Ishikawa (cell line): ENCODE results near the gene FGR.

Experiments used
- CEBPB ChIP-seq: IDR thresholded peaks from 2 replicates; pipeline ENCODE4 v1.6.1; 2012
- EP300 ChIP-seq: IDR thresholded peaks from 2 replicates; pipeline ENCODE4 v1.6.1; 2012; ENCODE audit warnings: borderline replicate concordance
- NFIC ChIP-seq: IDR thresholded peaks from 2 replicates; pipeline ENCODE4 v1.6.1; 2012
- TAF1 ChIP-seq: IDR thresholded peaks from 2 replicates; pipeline ENCODE4 v1.6.1; 2012; ENCODE audit warnings: low read depth, mild to moderate bottlenecking
- YY1 ChIP-seq: IDR thresholded peaks from 2 replicates; pipeline ENCODE4 v1.6.1; 2012; ENCODE audit warnings: low read depth
- ZBTB7A ChIP-seq: IDR thresholded peaks from 2 replicates; pipeline ENCODE4 v1.6.1; 2012; ENCODE audit warnings: low read depth
- TF ChIP-seq, protein P1 (sequence below): IDR thresholded peaks from 2 replicates; pipeline ENCODE4 v1.6.1; 2012; ENCODE audit warnings: low read depth, mild to moderate bottlenecking
- TF ChIP-seq, protein P2 (sequence below): IDR thresholded peaks from 2 replicates; pipeline ENCODE4 v1.6.1; 2012

DNA sequence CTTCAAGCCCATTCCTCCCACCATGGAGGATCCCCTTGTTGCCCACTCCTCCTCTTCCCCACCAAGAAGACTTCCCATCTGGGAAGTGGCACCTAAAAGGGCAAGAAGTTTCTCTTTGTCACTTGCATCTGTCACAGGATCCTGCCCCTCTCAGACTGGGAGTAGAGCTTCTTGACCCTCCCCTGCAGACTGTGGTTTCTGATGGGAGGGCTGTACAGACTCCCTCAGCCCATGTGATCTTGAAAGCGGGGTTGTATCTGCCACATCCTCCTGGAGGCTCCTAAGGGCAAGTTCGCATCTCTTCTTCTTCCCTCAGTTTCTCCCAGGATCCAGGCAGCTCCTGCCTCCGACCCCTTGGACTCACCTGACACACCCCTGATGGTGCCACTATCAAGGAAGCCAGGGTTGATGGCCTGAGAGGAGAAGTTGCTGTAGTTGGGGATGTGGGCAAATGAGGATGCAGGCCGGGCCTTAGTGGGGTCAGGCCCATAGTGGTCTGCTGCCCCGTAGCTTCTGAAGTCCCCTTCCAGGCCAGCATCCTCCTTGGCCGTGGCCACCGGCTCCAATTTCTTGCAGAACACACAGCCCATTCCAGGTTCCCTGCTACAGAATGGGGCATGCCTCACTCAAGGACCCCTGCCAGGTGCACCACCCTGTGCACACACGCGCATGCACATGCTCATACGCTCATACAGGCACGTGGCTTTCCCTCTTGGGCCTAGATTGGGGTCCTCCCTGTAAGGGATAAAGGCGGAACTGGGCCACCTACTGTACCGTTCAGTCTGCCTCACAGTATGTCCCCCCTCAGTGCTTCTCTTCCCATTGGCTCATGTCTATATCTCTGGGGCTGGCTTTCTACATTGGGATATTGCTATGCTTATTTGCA is 11.4 kb downstream of the FGR start:
- TF ChIP-seq NFIC (no peak), CEBPB (no peak), EP300 (no peak), YY1 (no peak), ZBTB7A (no peak), TAF1 (no peak)
- TF ChIP-seq, protein P1, sequence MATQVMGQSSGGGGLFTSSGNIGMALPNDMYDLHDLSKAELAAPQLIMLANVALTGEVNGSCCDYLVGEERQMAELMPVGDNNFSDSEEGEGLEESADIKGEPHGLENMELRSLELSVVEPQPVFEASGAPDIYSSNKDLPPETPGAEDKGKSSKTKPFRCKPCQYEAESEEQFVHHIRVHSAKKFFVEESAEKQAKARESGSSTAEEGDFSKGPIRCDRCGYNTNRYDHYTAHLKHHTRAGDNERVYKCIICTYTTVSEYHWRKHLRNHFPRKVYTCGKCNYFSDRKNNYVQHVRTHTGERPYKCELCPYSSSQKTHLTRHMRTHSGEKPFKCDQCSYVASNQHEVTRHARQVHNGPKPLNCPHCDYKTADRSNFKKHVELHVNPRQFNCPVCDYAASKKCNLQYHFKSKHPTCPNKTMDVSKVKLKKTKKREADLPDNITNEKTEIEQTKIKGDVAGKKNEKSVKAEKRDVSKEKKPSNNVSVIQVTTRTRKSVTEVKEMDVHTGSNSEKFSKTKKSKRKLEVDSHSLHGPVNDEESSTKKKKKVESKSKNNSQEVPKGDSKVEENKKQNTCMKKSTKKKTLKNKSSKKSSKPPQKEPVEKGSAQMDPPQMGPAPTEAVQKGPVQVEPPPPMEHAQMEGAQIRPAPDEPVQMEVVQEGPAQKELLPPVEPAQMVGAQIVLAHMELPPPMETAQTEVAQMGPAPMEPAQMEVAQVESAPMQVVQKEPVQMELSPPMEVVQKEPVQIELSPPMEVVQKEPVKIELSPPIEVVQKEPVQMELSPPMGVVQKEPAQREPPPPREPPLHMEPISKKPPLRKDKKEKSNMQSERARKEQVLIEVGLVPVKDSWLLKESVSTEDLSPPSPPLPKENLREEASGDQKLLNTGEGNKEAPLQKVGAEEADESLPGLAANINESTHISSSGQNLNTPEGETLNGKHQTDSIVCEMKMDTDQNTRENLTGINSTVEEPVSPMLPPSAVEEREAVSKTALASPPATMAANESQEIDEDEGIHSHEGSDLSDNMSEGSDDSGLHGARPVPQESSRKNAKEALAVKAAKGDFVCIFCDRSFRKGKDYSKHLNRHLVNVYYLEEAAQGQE, result no peak
- TF ChIP-seq, protein P2, sequence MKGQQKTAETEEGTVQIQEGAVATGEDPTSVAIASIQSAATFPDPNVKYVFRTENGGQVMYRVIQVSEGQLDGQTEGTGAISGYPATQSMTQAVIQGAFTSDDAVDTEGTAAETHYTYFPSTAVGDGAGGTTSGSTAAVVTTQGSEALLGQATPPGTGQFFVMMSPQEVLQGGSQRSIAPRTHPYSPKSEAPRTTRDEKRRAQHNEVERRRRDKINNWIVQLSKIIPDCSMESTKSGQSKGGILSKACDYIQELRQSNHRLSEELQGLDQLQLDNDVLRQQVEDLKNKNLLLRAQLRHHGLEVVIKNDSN, result no peak
